ENCODE results near the gene RHBDF2. TPM values are rescaled to one million over a fixed set of nuclear protein-coding genes. Genes with fewer than 3 reads are reported as not detected.

Gene RHBDF2
- total and polyA plus RNA-seq, 4 donors, result 2.6 to 45.0 (median 21.0) TPM

GRCh38 chr17:76445697-76446448, 55.4 kb downstream of the RHBDF2 start:
- H3K36me3 ChIP-seq (ENCODE audit: control insufficient read depth in 1 of 2, insufficient read depth in 2 of 2, low read length in 1 of 2), result no peaks in the 10 kb centered on the region
- no peaks in the 10 kb centered on the region for H3K27me3 ChIP-seq (ENCODE audit: control insufficient read depth in 1 of 2, insufficient read depth in 2 of 2, low read length in 1 of 2)
- H3K9me3 ChIP-seq (ENCODE audit: control insufficient read depth, low read length), result no peaks in the 10 kb centered on the region
- H3K27ac ChIP-seq (ENCODE audit: low read depth in 1 of 2, low read length in 2 of 2), result no peak overlapping the region
- no peak overlapping the region for H3K4me3 ChIP-seq (ENCODE audit: low read length in 2 of 2)
- no peaks in the 10 kb centered on the region for H3K4me1 ChIP-seq (ENCODE audit: control insufficient read depth in 1 of 2, insufficient read depth in 2 of 2, low read length in 2 of 2)
- no peak for ATAC-seq (ENCODE audit: low FRiP score)
- 74 to 75% methylated on average over 10 of the region's 10 CpGs for WGBS, 2 donors
- DNase-seq, result peak in 1 of 2 donors; percentile 38
- intact Hi-C loops (cut with DNase I), result no loop called here

GRCh38 chr17:76444518-76445311, 56.5 kb downstream of the RHBDF2 start:
- Histone ChIP-seq H3K36me3 (ENCODE audit: control insufficient read depth in 1 of 2, insufficient read depth in 2 of 2, low read length in 1 of 2) (no peaks in the 10 kb centered on the region), H3K27me3 (ENCODE audit: control insufficient read depth in 1 of 2, insufficient read depth in 2 of 2, low read length in 1 of 2) (no peaks in the 10 kb centered on the region), H3K4me1 (ENCODE audit: control insufficient read depth in 1 of 2, insufficient read depth in 2 of 2, low read length in 2 of 2) (no peaks in the 10 kb centered on the region), H3K9me3 (ENCODE audit: control insufficient read depth, low read length) (no peaks in the 10 kb centered on the region), H3K4me3 (ENCODE audit: low read length in 2 of 2) (no peak overlapping the region), H3K27ac (ENCODE audit: low read depth in 1 of 2, low read length in 2 of 2) (no peak overlapping the region)
- WGBS, 2 donors, result 86 to 89% methylated on average over 9 of the region's 9 CpGs
- DNase-seq (peak in 1 of 2 donors; percentile 42), ATAC-seq (ENCODE audit: low FRiP score) (no peak)
- intact Hi-C loops (cut with DNase I), result no loop called here

- H3K4me3 ChIP-seq (ENCODE audit: low read length in 2 of 2), result no peak overlapping the region
- H3K27ac ChIP-seq (ENCODE audit: low read depth in 1 of 2, low read length in 2 of 2), result no peak overlapping the region
- intact Hi-C loops (cut with DNase I), result no loop called here
- ATAC-seq (ENCODE audit: low FRiP score), result no peak
- H3K9me3 ChIP-seq (ENCODE audit: control insufficient read depth, low read length), result no peaks in the 10 kb centered on the region
- H3K27me3 ChIP-seq (ENCODE audit: control insufficient read depth in 1 of 2, insufficient read depth in 2 of 2, low read length in 1 of 2), result no peaks in the 10 kb centered on the region
- no peaks in the 10 kb centered on the region for H3K4me1 ChIP-seq (ENCODE audit: control insufficient read depth in 1 of 2, insufficient read depth in 2 of 2, low read length in 2 of 2)
- 96% methylated on average over 8 of the region's 8 CpGs for WGBS, 2 donors
- H3K36me3 ChIP-seq (ENCODE audit: control insufficient read depth in 1 of 2, insufficient read depth in 2 of 2, low read length in 1 of 2), result no peaks in the 10 kb centered on the region
- DNase-seq, result peak in 1 of 2 donors; percentile 44
These were observed 58.6 kb downstream of the RHBDF2 start for GRCh38 chr17:76442341-76443338.

- H3K9me3 ChIP-seq (ENCODE audit: control insufficient read depth, low read length), result no peaks in the 10 kb centered on the region
- peak in 1 of 2 donors; percentile 9 for DNase-seq
- WGBS, 2 donors, result 80 to 84% methylated on average over 13 of the region's 13 CpGs
These were observed 59.4 kb downstream of the RHBDF2 start for GRCh38 chr17:76441686-76442340.

GRCh38 chr17:76440751-76441362, 60.4 kb downstream of the RHBDF2 start:
- no peaks in the 10 kb centered on the region for H3K36me3 ChIP-seq (ENCODE audit: control insufficient read depth in 1 of 2, insufficient read depth in 2 of 2, low read length in 1 of 2)
- 78 to 89% methylated on average over 2 of the region's 2 CpGs for WGBS, 2 donors
- H3K27ac ChIP-seq (ENCODE audit: low read depth in 1 of 2, low read length in 2 of 2), result no peak overlapping the region
- no peak for ATAC-seq (ENCODE audit: low FRiP score)
- intact Hi-C loops (cut with DNase I), result no loop called here
- DNase-seq, result no peak
- no peaks in the 10 kb centered on the region for H3K4me1 ChIP-seq (ENCODE audit: control insufficient read depth in 1 of 2, insufficient read depth in 2 of 2, low read length in 2 of 2)
- no peaks in the 10 kb centered on the region for H3K9me3 ChIP-seq (ENCODE audit: control insufficient read depth, low read length)
- no peak overlapping the region for H3K4me3 ChIP-seq (ENCODE audit: low read length in 2 of 2)
- H3K27me3 ChIP-seq (ENCODE audit: control insufficient read depth in 1 of 2, insufficient read depth in 2 of 2, low read length in 1 of 2), result no peaks in the 10 kb centered on the region

More at GRCh38 chr17:76441686-76442340, 59.4 kb downstream of the RHBDF2 start:
- Histone ChIP-seq H3K27me3 (ENCODE audit: control insufficient read depth in 1 of 2, insufficient read depth in 2 of 2, low read length in 1 of 2) (no peaks in the 10 kb centered on the region), H3K36me3 (ENCODE audit: control insufficient read depth in 1 of 2, insufficient read depth in 2 of 2, low read length in 1 of 2) (no peaks in the 10 kb centered on the region), H3K27ac (ENCODE audit: low read depth in 1 of 2, low read length in 2 of 2) (no peak overlapping the region), H3K4me3 (ENCODE audit: low read length in 2 of 2) (no peak overlapping the region), H3K4me1 (ENCODE audit: control insufficient read depth in 1 of 2, insufficient read depth in 2 of 2, low read length in 2 of 2) (no peaks in the 10 kb centered on the region)
- intact Hi-C loops (cut with DNase I), result no loop called here
- ATAC-seq (ENCODE audit: low FRiP score), result no peak

- intact Hi-C loops (cut with DNase I), result no loop called here
- DNase-seq (peak in 1 of 2 donors; percentile 27), ATAC-seq (ENCODE audit: low FRiP score) (no peak)
- H3K27ac ChIP-seq (ENCODE audit: low read depth in 1 of 2, low read length in 2 of 2), result no peak overlapping the region
- 89 to 90% methylated on average over 6 of the region's 6 CpGs for WGBS, 2 donors
- H3K9me3 ChIP-seq (ENCODE audit: control insufficient read depth, low read length), result no peaks in the 10 kb centered on the region
- no peaks in the 10 kb centered on the region for H3K36me3 ChIP-seq (ENCODE audit: control insufficient read depth in 1 of 2, insufficient read depth in 2 of 2, low read length in 1 of 2)
- H3K27me3 ChIP-seq (ENCODE audit: control insufficient read depth in 1 of 2, insufficient read depth in 2 of 2, low read length in 1 of 2), result no peaks in the 10 kb centered on the region
- no peak overlapping the region for H3K4me3 ChIP-seq (ENCODE audit: low read length in 2 of 2)
- no peaks in the 10 kb centered on the region for H3K4me1 ChIP-seq (ENCODE audit: control insufficient read depth in 1 of 2, insufficient read depth in 2 of 2, low read length in 2 of 2)
These were observed 61.8 kb downstream of the RHBDF2 start for GRCh38 chr17:76439314-76439928.

GRCh38 chr17:76438906-76439305, 62.3 kb downstream of the RHBDF2 start:
- Histone ChIP-seq H3K36me3 (ENCODE audit: control insufficient read depth in 1 of 2, insufficient read depth in 2 of 2, low read length in 1 of 2) (no peaks in the 10 kb centered on the region), H3K27ac (ENCODE audit: low read depth in 1 of 2, low read length in 2 of 2) (no peak overlapping the region), H3K4me1 (ENCODE audit: control insufficient read depth in 1 of 2, insufficient read depth in 2 of 2, low read length in 2 of 2) (no peaks in the 10 kb centered on the region), H3K9me3 (ENCODE audit: control insufficient read depth, low read length) (no peaks in the 10 kb centered on the region), H3K4me3 (ENCODE audit: low read length in 2 of 2) (no peak overlapping the region), H3K27me3 (ENCODE audit: control insufficient read depth in 1 of 2, insufficient read depth in 2 of 2, low read length in 1 of 2) (no peaks in the 10 kb centered on the region)
- DNase-seq (peak in 1 of 2 donors; percentile 64), ATAC-seq (ENCODE audit: low FRiP score) (no peak)
- intact Hi-C loops (cut with DNase I), result no loop called here
- 92 to 94% methylated on average over 9 of the region's 9 CpGs for WGBS, 2 donors
